HG03060 (cell line): Measurements from ENCODE around the gene RCL1.

Experiments
- ATAC-seq: cut with Tn5 transposase; IDR thresholded peaks from one replicate; pipeline ENCODE4 v1.9.1; 2021; ENCODE audit warnings: low read depth, moderate number of reproducible peaks; ENCODE audit not compliant: unreplicated experiment

Gene RCL1

GRCh38 chr9:4805191-4805918, 12.6 kb downstream of the RCL1 start:
- no peak for ATAC-seq

- ATAC-seq: no peak
Observed at GRCh38 chr9:4810565-4810964, 17.8 kb downstream of the RCL1 start.

DNA sequence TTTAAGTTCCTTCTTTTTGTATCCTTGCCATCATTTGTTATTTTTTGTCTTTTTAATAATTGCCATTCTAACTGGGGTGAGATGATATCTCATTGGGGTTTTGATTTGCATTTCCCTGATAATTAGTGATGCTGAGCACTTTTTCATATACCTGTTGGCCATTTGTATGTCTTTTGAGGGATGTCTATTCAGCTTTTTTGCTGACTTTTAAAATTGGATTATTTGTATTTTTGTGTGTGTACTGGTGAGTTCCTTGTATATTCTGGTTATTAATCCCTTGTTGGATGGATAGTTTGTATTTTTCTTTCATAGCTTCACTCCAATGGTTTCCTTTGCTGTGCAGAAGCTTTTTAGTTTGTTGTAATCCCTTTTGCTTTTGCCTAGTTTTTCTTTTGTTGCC, 19.1 kb downstream of the RCL1 start:
- ATAC-seq: no peak

- ATAC-seq: no peak
Observed at GRCh38 chr9:4812858-4813257, 20.1 kb downstream of the RCL1 start.

- ATAC-seq: no peak
Observed at GRCh38 chr9:4814913-4815312, 22.2 kb downstream of the RCL1 start.

DNA sequence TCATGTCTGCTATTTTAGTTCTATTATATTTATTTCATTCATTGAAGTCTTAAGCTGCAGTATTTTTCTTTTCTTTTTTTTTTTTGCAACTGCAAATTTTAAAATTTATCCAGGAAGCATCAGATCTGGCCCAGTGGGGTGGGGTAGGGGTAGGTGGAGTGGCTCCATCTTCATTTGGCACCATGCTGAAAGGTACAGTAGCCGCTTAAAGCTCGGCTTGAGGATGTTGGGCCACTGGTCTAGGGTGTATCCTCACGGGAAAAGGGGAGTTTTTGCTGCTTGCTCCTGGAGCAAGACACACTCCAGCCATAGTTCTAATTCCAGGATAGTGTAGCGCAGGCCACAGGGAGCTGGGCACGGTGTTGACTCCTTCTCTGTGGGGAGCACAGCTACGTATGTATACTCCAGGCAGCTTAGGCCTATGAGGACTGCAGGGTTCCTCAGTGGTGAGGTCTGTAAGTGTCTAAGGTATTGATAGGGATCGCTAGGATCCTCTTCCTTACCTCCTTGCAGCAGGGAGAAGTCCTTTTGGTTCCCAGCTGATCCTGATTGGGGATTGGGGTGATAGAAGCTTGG, 22.7 kb downstream of the RCL1 start:
- no peak for ATAC-seq

DNA sequence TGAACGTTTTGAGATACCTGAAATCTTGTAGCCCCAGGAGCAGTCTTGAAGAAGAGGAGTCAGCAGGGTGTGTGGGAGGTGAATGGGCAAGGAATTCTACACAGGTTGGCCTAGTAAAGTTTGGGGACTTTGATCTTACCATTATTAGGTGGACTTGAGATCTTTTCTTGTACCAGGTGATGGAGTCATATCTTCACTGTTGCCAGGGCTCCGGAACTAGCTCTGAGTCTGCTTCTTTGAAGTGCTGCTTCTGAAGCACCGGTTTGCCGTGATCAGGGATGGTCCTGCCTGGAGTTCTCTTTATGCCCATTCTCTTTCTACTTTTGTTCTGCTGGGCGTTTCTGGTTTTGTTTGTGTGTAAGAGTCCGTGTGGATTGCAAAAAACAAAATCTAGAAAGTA, 27.4 kb downstream of the RCL1 start:
- no peak for ATAC-seq

DNA sequence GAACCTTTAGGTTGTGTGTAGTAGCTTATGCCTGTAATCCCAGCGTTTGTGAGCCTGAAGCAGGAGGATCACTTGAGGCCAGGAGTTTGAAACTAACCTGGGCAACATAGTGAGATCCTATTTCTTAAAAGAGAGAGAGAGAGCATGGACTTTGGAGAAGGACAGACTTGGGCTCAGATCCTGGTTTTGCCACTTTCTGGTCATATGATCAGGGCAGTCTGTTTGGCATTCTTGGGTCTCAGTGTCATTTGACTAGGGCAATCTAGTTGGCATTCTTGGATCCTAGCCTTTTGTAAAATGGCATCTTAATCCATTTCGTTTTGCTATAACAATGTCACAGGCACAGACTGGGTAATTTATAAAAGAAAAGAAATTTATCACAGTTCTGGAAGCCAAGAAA, 28.4 kb downstream of the RCL1 start:
- ATAC-seq: no peak

GRCh38 chr9:4822057-4822456, 29.3 kb downstream of the RCL1 start:
- ATAC-seq: no peak

GRCh38 chr9:4826417-4827166, 33.8 kb downstream of the RCL1 start:
- no peak for ATAC-seq

GRCh38 chr9:4827224-4827623, 34.5 kb downstream of the RCL1 start:
- no peak for ATAC-seq

DNA sequence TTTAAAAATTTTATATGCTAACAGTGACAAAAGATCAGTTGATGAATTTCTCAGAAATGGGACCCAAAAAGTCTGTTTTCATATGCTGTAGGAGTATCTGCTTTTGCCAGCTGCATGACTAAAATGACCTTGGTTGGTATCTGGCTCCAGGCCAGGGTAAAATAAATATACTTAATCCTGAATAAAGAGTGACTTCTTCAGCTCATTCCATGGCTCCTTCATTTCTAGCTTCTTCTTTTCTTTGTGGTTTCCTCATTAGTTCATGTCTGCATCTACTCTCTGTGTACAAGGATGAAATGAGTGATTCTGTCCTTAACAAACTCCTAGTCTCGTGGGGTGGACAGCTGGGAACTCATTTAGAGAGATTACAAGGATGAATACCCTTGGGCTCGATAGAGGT, 36.0 kb downstream of the RCL1 start:
- no peak for ATAC-seq

GRCh38 chr9:4829969-4830368, 37.2 kb downstream of the RCL1 start:
- no peak for ATAC-seq

GRCh38 chr9:4830699-4831098, 38.0 kb downstream of the RCL1 start:
- ATAC-seq: no peak

GRCh38 chr9:4831119-4831518, 38.4 kb downstream of the RCL1 start:
- no peak for ATAC-seq

- no peak for ATAC-seq
Observed at GRCh38 chr9:4831944-4832343, 39.2 kb downstream of the RCL1 start.

- no peak for ATAC-seq
Observed at GRCh38 chr9:4832786-4833579, 40.2 kb downstream of the RCL1 start.

- ATAC-seq: no peak
Observed at GRCh38 chr9:4833781-4834560, 41.2 kb downstream of the RCL1 start.

DNA sequence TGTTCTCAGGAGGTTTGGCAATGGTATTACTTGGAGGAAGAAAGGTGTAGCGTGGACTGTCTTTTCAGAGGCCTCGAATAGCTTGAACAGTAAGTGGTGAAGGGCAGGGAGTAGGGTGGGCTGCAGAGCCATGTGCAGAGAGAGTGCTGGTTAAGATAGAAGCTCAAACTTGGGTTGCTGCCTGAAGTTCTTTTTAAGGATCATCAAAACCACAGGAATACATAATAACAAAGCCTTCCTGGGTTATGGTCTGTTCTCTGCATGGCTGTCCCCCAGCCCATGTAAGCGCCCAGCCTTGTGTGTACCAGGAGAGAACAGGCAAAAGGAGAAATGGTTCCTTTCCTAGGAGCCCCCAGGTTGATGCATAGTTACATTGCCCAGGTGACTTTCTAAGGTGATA, 43.9 kb downstream of the RCL1 start:
- no peak for ATAC-seq
